NCI-H187 treated with DMSO at 0.1 percent for 48 hours (cell line): Measurements from ENCODE around the gene RAB3B.
"Not testable (repeated sequence)": the region's sequence is repeated elsewhere in the genome, so short reads cannot be mapped to it uniquely, and the experiment has no call there.

Source experiments
- DNase-seq: peaks from one replicate; lab custom pipeline; 2025; lab: John Stamatoyannopoulos, UW

Gene RAB3B

GRCh38 chr1:51990478-51990965, at the start of gene RAB3B:
Gene RAB3B, minus strand, starts transcription at chr1:51990700. Its CDS starts 13,583 bp downstream, at chr1:51977117.
- DNase-seq, result peak; percentile 52

- no peak for DNase-seq
Observed at GRCh38 chr1:52037909-52038308, 47.4 kb upstream of the RAB3B start.

GRCh38 chr1:52037402-52037814, 46.9 kb upstream of the RAB3B start:
- DNase-seq, result no peak

GRCh38 chr1:52034050-52034384, 43.5 kb upstream of the RAB3B start:
- DNase-seq, result no peak

- DNase-seq, result peak; percentile 27
Observed at GRCh38 chr1:52033190-52034049, 42.9 kb upstream of the RAB3B start, which contains the start of gene KTI12. Gene KTI12, minus strand, starts transcription at chr1:52033810. Its CDS starts 49 bp downstream, at chr1:52033761.

GRCh38 chr1:52032785-52033131, 42.3 kb upstream of the RAB3B start:
- no peak for DNase-seq

- no peak for DNase-seq
Observed at GRCh38 chr1:52032124-52032784, 41.8 kb upstream of the RAB3B start.

- DNase-seq, result not testable (repeated sequence)
Observed at GRCh38 chr1:52028839-52029238, 38.3 kb upstream of the RAB3B start.

GRCh38 chr1:52028328-52028727, 37.8 kb upstream of the RAB3B start:
- no peak for DNase-seq

- DNase-seq, result no peak
Observed at GRCh38 chr1:52026278-52026677, 35.8 kb upstream of the RAB3B start.

GRCh38 chr1:52022133-52022532, 31.6 kb upstream of the RAB3B start:
- no peak for DNase-seq

- no peak for DNase-seq
Observed at GRCh38 chr1:52008071-52008809, 17.7 kb upstream of the RAB3B start.

GRCh38 chr1:52007215-52008002, 16.9 kb upstream of the RAB3B start:
- no peak for DNase-seq

GRCh38 chr1:52006081-52006553, 15.6 kb upstream of the RAB3B start:
- DNase-seq, result not testable (repeated sequence)

GRCh38 chr1:52005548-52005947, 15.0 kb upstream of the RAB3B start:
- DNase-seq, result not testable (repeated sequence)

- DNase-seq, result no peak
Observed at GRCh38 chr1:52003877-52004276, 13.4 kb upstream of the RAB3B start.

- peak; percentile 79 for DNase-seq
Observed at GRCh38 chr1:52002038-52002917, 11.8 kb upstream of the RAB3B start.

GRCh38 chr1:51998701-51999100, 8.2 kb upstream of the RAB3B start:
- no peak for DNase-seq

- DNase-seq, result no peak
Observed at GRCh38 chr1:51997974-51998382, 7.5 kb upstream of the RAB3B start.
